SIG-M5 (cell line): Measurements from ENCODE around the gene CCDC17.
"Not testable (repeated sequence)": the region's sequence is repeated elsewhere in the genome, so short reads cannot be mapped to it uniquely, and the experiment has no call there.

Experiments
- DNase-seq: peaks from one replicate; lab custom pipeline; 2025; lab: John Stamatoyannopoulos, UW

CCDC17 gene

GRCh38 chr1:45621895-45622523, 1.8 kb downstream of the CCDC17 start:
- DNase-seq, result no peak

GRCh38 chr1:45621501-45621836, 2.4 kb downstream of the CCDC17 start:
- no peak for DNase-seq

GRCh38 chr1:45620588-45621500, 3.0 kb downstream of the CCDC17 start:
- DNase-seq, result no peak

- DNase-seq, result no peak
These were observed 4.5 kb downstream of the CCDC17 start for GRCh38 chr1:45619149-45619921.

DNA sequence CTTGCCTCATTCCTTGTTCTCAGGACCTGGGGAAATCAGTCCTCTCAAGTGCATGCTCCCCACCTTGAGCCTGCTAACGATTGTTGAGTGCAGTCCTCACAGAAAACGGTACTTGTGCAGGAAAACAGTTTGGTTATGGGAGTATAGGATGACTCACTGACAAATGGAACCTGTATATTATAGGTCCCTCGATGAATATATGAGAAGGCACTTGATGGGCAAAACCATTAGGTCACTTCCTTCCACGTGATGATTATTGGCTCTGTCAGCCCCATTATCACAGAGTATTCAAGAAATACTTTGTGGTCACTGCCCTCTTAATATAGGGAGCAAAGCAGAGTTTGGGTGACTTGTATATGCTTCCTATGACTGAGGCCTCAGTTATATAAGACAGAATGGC, 6.2 kb downstream of the CCDC17 start:
- no peak for DNase-seq

- no peak for DNase-seq
These were observed 8.0 kb downstream of the CCDC17 start for GRCh38 chr1:45615885-45616284.

DNA sequence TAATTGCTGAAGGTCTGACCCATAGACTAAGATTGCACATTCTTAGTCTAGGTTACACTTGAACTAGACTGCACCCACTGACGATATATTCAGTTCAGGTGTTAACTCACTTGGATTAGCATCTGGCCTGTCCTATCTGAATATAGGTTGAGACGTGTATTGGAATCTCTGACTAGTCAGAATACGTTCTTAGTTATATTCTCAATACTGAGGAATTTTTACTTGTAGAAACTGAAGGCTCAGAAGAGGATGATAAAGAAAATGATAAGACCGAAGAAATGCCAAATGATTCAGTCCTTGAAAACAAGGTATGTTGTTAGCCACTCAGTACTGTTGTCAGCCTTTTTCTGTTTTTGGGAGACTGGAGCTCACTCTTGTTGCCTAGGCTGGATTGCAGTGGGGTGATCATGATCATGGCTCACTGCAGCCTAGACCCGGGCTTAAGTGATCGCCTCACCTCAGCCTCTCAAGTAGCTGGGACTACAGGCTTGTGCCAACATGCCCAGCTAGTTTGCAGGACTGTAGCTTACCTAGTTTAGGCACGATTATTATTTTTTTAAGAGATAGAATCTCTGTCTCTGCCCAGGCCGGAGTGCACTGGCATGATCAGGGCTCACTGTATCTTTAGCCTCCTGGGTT, 10.8 kb downstream of the CCDC17 start:
- no peak for DNase-seq

DNA sequence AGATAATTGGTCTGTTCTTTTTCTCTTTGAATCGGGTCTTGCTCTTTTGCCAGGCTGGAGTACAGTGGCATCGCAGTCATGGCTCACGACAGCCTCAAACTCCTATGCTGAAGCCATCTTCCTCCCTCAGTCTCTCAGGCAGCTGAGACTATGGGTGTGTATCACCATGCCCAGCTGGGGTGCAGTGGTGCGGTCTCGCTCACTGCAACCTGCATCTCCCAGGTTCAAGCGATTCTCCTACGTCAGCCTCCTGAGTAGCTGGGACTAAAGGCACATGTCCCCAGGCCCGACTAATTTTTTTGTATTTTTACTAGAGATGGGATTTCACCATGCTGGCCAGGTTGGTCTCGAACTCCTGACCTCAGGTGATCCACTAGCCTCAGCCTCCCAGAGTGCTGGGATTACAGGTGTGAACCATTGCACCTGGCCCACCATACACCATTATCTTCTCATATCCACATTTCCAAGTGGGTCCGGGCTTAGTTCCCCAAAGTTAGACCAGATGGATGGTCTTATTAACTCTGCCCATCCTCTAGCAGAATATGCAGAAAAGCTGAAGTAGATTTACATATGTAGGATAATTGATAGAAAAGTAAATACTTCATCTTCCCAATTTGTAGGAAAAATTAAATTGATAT, 13.1 kb downstream of the CCDC17 start:
- DNase-seq, result no peak

DNA sequence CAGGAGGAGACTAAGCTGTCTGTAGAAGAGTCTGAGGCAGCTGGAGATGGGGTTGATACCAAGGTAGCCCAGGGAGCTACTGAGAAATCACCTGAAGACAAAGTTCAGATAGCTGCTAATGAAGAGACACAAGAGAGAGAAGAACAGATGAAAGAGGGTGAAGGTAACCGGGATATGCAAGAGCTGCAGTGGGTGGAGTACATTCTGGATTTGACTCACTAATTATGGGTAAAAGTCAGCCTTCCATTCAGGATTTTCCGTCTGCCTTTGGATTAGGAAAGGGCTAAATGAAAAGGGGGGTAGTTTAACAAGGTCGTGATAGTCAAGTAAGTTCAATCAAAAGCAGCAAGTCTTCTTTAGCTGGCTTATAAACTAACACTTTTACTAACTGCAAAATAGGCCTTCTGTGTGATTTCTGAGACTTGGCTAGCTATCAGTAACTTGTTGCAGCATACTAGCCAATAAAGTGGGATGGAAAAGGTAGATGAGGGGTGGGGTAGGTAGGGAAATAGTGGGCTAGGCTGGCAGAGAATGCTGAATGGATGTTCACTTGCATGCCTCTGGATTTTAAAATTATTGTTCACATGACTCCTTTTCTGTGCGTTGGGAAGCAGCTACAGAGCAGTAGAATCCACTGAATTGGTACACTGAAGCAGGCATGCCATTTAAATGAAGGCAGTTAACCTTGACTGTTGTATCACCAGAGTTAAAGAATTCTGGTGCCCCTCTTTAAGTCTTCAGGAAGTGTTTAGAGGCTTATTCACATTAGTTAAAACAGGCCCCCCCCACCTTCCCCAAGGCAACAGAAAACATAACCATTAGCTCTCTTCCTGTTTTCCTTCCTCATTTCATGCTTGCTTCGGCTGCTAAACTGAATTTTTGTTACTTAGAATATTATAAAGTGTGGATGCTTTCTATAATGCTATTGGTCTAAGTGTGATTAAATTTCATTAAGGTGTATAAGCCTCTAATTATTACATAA, 15.4 kb downstream of the CCDC17 start:
- DNase-seq, result no peak

DNA sequence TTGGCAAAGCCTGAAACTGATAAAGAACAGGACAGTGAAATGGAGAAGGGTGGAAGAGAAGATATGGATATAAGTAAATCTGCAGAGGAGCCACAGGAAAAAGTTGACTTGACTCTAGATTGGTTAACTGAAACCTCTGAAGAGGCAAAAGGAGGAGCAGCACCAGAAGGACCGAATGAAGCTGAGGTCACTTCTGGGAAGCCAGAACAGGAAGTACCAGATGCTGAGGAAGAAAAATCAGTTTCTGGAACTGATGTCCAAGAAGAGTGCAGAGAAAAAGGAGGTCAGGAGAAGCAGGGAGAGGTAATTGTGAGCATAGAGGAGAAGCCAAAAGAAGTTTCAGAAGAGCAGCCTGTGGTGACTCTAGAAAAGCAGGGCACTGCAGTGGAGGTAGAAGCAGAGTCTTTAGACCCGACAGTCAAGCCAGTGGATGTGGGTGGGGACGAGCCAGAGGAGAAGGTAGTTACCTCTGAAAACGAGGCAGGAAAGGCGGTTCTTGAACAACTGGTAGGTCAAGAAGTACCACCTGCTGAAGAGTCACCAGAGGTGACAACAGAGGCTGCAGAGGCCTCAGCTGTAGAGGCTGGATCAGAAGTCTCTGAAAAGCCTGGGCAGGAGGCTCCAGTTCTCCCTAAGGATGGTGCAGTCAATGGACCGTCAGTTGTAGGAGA, 16.3 kb downstream of the CCDC17 start:
- no peak for DNase-seq

GRCh38 chr1:45604239-45604638, 19.6 kb downstream of the CCDC17 start:
- DNase-seq, result no peak

DNA sequence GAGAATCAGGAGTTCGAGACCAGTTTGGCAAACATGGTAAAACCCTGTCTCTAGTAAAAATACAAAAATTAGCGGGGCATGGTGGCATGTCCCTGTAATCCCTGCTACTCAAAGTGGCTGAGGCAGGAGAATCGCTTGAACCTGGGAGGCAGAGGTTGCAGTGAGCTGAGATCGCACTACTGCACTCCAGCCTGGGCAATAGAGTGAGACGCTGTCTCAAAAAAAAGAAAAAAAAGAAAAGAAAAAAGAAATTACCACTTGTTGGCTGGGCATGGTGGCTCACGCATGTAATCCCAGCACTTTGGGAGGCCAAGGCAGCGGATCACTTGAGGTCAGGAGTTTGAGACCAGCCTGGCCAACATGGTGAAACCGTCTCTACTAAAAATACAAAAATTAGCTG, 27.1 kb downstream of the CCDC17 start:
- not testable (repeated sequence) for DNase-seq

- DNase-seq, result no peak
These were observed 29.4 kb downstream of the CCDC17 start for GRCh38 chr1:45594412-45594811.

- DNase-seq, result no peak
These were observed 34.0 kb downstream of the CCDC17 start for GRCh38 chr1:45589861-45590260.

DNA sequence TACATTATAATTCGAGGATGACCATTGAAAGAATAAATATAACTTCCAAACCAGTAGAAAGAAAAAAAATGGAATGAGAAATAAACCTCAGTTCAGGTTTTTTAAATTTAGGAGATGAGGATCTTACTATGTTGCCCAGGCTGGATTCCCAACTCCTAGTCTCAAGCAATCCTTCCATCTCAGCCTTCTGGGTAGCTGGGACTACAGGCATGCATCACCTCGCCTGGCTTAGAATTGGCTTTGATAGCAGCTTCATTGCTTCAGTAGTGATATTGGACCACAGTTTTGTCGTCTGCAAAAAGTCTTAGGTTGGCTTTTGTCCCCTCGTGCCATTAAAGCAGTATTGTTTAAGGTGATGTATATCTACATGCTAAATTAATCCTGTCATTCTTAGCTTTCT, 37.1 kb downstream of the CCDC17 start:
- no peak for DNase-seq

DNA sequence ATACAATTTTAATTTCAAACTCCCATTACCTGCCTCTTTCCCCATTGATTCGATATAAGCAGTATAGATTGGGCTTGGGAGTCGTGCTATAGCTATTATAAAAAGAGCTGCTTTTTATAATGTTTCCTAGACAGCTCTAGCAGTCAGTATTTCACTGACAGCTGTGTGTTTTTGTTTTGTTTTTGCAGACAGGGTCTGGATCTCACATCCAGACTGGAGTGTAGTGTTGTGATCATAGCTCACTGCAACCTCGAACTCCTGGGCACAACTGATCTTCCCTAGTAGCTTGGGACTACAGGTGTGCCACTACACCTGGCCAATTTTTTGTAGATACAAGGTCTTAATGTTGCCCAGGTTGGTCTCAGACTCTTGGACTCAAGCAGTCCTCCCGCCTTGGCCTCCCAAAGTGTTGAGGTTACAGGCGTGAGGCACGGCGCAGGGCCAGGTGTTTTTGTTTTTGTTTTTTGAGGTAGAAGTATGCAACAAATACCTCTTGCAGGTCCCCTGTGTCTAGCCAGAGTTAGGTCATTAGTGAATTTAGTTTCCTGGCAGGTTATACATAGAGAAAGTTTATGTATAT, 38.3 kb downstream of the CCDC17 start:
- DNase-seq, result no peak

DNA sequence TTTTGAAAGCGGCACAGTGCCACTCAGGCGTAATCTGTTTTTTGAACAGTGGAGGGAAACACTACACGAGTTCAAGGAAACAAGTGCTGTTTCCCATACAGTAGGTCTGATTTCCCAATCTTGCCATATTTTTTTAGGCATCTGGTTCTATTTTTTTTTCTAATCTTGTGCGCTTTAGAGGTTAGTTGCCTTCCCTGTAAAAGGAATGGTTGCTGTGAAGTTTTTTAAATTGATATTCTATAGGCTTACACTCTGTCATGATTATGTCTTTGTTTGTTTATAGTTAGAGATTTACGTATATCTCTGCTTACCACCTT, 38.8 kb downstream of the CCDC17 start:
- no peak for DNase-seq

DNA sequence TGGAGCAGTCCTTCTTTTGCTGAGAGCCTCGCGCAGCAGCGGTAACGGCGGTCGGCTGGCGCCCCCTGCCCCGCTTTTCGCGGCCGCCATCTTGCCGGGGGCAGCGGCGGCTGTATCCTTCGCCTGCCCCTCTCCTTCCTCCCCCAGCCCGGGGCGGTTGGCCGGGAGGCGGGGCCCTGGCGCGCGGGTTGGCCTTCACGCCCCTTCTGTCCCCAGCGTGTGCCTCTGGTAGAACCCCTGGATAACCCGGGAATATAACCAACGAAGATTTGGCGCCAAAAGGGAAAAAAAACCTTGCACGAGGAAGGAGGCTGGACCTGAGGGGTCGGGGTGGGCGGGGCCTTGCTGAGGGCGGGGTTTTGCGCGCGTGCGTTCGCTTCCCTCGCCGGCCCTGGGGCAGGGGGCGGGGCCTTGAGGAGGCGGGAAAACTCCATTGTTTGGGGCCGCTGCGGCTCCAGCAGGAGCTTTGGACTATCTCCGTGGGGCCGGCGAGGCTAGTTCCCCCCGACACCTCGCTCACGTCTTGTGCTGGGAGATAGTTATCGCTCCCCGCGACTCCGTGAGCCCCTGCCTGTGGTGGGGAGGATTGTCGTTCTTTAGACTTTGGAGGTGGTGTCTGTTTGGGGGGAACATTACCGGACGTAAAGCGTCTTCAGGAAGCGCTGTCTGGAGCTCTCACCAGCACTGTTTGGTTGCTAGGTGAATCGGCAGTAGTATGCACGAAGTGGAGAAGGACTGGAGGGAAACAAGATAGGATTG, 39.3 kb downstream of the CCDC17 start:
- DNase-seq, result peak; percentile 11

- DNase-seq, result no peak
These were observed 40.0 kb downstream of the CCDC17 start, which contains the start of gene NASP for GRCh38 chr1:45583666-45584350. NASP (plus strand) TSS chr1:45584041; CDS start chr1:45584147, 106 bp downstream.
